K562 (cell line): ENCODE measurements around the gene LRRC1. TPM values are rescaled to one million over a fixed set of nuclear protein-coding genes. Genes with fewer than 3 reads are reported as not detected.

Experiments
- ATAC-seq: fragments of 200-7000 bp; cut with Tn5 transposase; 3 replicates; pipeline ENCODE4 v1.9.1; 2020; ENCODE audit warnings: moderate library complexity
- BruUV-seq: library from RNA; stranded (reverse); fragments of 400-500 nt; replicated peaks from 2 replicates; lab custom pipeline; 2021; lab: Mats Ljungman, UMichigan
- CTCF ChIA-PET: fragments of 300-600 bp; formaldehyde crosslinking; extraction: SDS; loops from one replicate; lab custom pipeline; 2021; ENCODE audit warnings: low intra/inter-chr PET ratio; lab: Yijun Ruan, JAX
- POLR2A ChIA-PET: fragments of 300-600, 350-650 bp; sonication (Branson Sonifier 250); formaldehyde crosslinking; extraction: SDS; loops from one replicate; lab custom pipeline; 2021; ENCODE audit warnings: antibody characterized with exemption, inconsistent platforms; lab: Yijun Ruan, JAX
- DNase-seq, 4 experiments: peaks; one replicate each; pipeline versions ENCODE4 v3.0.0 to v3.0.0-alpha.2; 2011 to 2018; ENCODE audit warnings: low spot score in 3 of 4, mixed read lengths in 3 of 4; ENCODE audit errors: extremely low read depth in 1 of 4
- FAIRE-seq: peaks from 2 replicates; lab custom pipeline; 2011; peaks lifted over from hg19 to GRCh38; lab: Jason Lieb, UNC
- H2AFZ ChIP-seq: 2 replicates; pipeline ENCODE4 v1.6.0; 2011; ENCODE audit warnings: low read depth, low read length, control low read depth, inconsistent platforms
- H3K27ac ChIP-seq: fragments of 200-600 bp; 3 replicates; pipeline ENCODE4 v1.8.0; 2011; ENCODE audit warnings: low read depth, mild to moderate bottlenecking, control low read depth, inconsistent platforms, low read length, moderate library complexity, mixed read lengths; ENCODE audit errors: extremely low read depth
- H3K27me3 ChIP-seq, 2 experiments: fragments of 300-600 bp in 1 of 2; 2 replicates in 1 of 2; 3 replicates in 1 of 2; pipeline versions ENCODE4 v1.6.0 to v1.8.0; 2011; ENCODE audit warnings: inconsistent platforms in 2 of 2, low read length in 2 of 2, mild to moderate bottlenecking in 1 of 2, mixed read lengths in 1 of 2, moderate library complexity in 1 of 2; ENCODE audit not compliant: control insufficient read depth in 2 of 2, insufficient read depth in 2 of 2
- H3K36me3 ChIP-seq: fragments of 300-600 bp; 3 replicates; pipeline ENCODE4 v1.8.0; 2011; ENCODE audit warnings: mild to moderate bottlenecking, low read length, inconsistent platforms; ENCODE audit not compliant: control insufficient read depth, insufficient read depth
- H3K4me1 ChIP-seq, 2 experiments: fragments of 200-600 bp in 1 of 2; replicated peaks in 1 of 2; 2 replicates in 1 of 2; 3 replicates in 1 of 2; pipeline versions ENCODE4 v1.5.1 to v1.8.0; 2011; ENCODE audit warnings: inconsistent platforms in 2 of 2, low read length in 2 of 2, mild to moderate bottlenecking in 1 of 2, mixed read lengths in 1 of 2, moderate library complexity in 1 of 2; ENCODE audit not compliant: control insufficient read depth in 2 of 2, insufficient read depth in 2 of 2
- H3K4me2 ChIP-seq: 2 replicates; pipeline ENCODE4 v1.6.1; 2011; ENCODE audit warnings: low read length, control low read depth, inconsistent platforms, mixed read lengths; ENCODE audit not compliant: insufficient read depth
- H3K4me3 ChIP-seq: fragments of 200-600 bp; sonication (generic), shearing (Covaris generic); 2 replicates; pipeline ENCODE4 v1.5.1; 2016; ENCODE audit warnings: control low read depth, inconsistent platforms
- H3K79me2 ChIP-seq: fragments of 200-600 bp; 3 replicates; pipeline ENCODE4 v1.8.0; 2011; ENCODE audit warnings: low read length, inconsistent platforms; ENCODE audit not compliant: control insufficient read depth, insufficient read depth
- H3K9ac ChIP-seq, 2 experiments: 2 replicates each; pipeline versions ENCODE4 v1.6.0 to v1.6.1; 2011; ENCODE audit warnings: low read depth in 2 of 2, low read length in 2 of 2, control low read depth in 1 of 2, inconsistent platforms in 1 of 2, mild to moderate bottlenecking in 1 of 2, mixed read lengths in 1 of 2; ENCODE audit not compliant: insufficient read depth in 1 of 2
- H3K9me1 ChIP-seq: one replicate; pipeline ENCODE4 v1.6.0; 2011; ENCODE audit warnings: inconsistent platforms, mild to moderate bottlenecking, low read length, moderate library complexity; ENCODE audit not compliant: control insufficient read depth, insufficient read depth
- H3K9me3 ChIP-seq: replicated peaks from 2 replicates; pipeline ENCODE4 v1.5.1; 2011; ENCODE audit warnings: low read depth, low read length, inconsistent platforms; ENCODE audit not compliant: control insufficient read depth, insufficient read depth
- H4K20me1 ChIP-seq: replicated peaks from 2 replicates; pipeline ENCODE4 v1.6.1; 2011; ENCODE audit warnings: low read length, inconsistent platforms, mixed read lengths; ENCODE audit not compliant: control insufficient read depth, insufficient read depth
- ETS1 ChIP-seq: conservative IDR thresholded peaks from 2 replicates; pipeline ENCODE4 v1.6.1; 2011; ENCODE audit warnings: low read depth, mild to moderate bottlenecking, low read length; ENCODE audit not compliant: control insufficient read depth
- GTF3C2 ChIP-seq: IDR thresholded peaks from 3 replicates; pipeline ENCODE4 v1.6.1; 2011; ENCODE audit warnings: borderline replicate concordance, mild to moderate bottlenecking, moderate library complexity; ENCODE audit not compliant: insufficient read length; ENCODE audit errors: extremely low read depth
- HNRNPL ChIP-seq: fragments of 200-400 bp; formaldehyde crosslinking; IDR thresholded peaks from 2 replicates; pipeline ENCODE4 v1.6.1; 2017; ENCODE audit warnings: low read depth, mild to moderate bottlenecking, low read length
- KAT7 ChIP-seq: sonication (generic); formaldehyde crosslinking; IDR thresholded peaks from 2 replicates; pipeline ENCODE4 v1.8.0; 2022; ENCODE audit warnings: missing genetic modification reagents, mild to moderate bottlenecking, borderline replicate concordance
- KDM1A ChIP-seq, 2 experiments: fragments of 450-650 bp; IDR thresholded peaks; 2 replicates each; pipeline ENCODE4 v1.6.1; 2016; ENCODE audit warnings: mild to moderate bottlenecking in 2 of 2
- MEIS2 ChIP-seq: fragments of 450-650 bp; IDR thresholded peaks from 2 replicates; pipeline ENCODE4 v1.6.1; 2014; ENCODE audit warnings: mild to moderate bottlenecking; ENCODE audit not compliant: partially characterized antibody
- MYBL2 ChIP-seq, 2 experiments: fragments of 450-650 bp in 1 of 2; sonication (generic) in 1 of 2; formaldehyde crosslinking in 1 of 2; IDR thresholded peaks; 2 replicates each; pipeline versions ENCODE4 v1.6.1 to v1.8.1; 2017 to 2022; ENCODE audit warnings: borderline replicate concordance in 1 of 2, inconsistent platforms in 1 of 2, low read depth in 1 of 2, mild to moderate bottlenecking in 1 of 2, missing genetic modification reagents in 1 of 2, moderate library complexity in 1 of 2
- PYGO2 ChIP-seq: fragments of 450-650 bp; IDR thresholded peaks from 2 replicates; pipeline ENCODE4 v1.6.1; 2016; ENCODE audit warnings: mild to moderate bottlenecking, missing genetic modification characterization, moderate library complexity, missing compliant biosample characterization
- ZNF124 ChIP-seq: sonication (generic); formaldehyde crosslinking; IDR thresholded peaks from 2 replicates; pipeline ENCODE4 v1.8.1; 2022; ENCODE audit warnings: missing genetic modification reagents
- ZNF140 ChIP-seq: fragments of 250-450 bp; sonication (Bioruptor Pico); IDR thresholded peaks from 2 replicates; pipeline ENCODE4 v1.8.0; 2021; ENCODE audit warnings: moderate library complexity, mild to moderate bottlenecking, inconsistent platforms
- ZNF212 ChIP-seq: fragments of 450-650 bp; formaldehyde crosslinking; IDR thresholded peaks from 2 replicates; pipeline ENCODE4 v1.4.0; 2020; ENCODE audit warnings: mild to moderate bottlenecking
- ZNF3 ChIP-seq: fragments of 250-450 bp; sonication (Bioruptor Pico); IDR thresholded peaks from 2 replicates; pipeline ENCODE4 v1.5.0; 2021; ENCODE audit warnings: mild to moderate bottlenecking, moderate library complexity
- ZNF436 ChIP-seq: fragments of 250-450, 450-650 bp; sonication (Bioruptor Pico); formaldehyde crosslinking; IDR thresholded peaks from 2 replicates; pipeline ENCODE4 v1.7.0; 2020; ENCODE audit warnings: mild to moderate bottlenecking
- ZNF609 ChIP-seq: sonication (generic); formaldehyde crosslinking; IDR thresholded peaks from 2 replicates; pipeline ENCODE4 v1.8.1; 2023; ENCODE audit warnings: missing genetic modification reagents, mild to moderate bottlenecking, borderline replicate concordance
- WGBS: fragments of 100-300 bp; shearing (Covaris generic); methylation state at CpG from one replicate; pipeline ENCODE4 v1.1.6; 2016; ENCODE audit warnings: low coverage, mixed read lengths; ENCODE audit not compliant: insufficient coverage; ENCODE audit errors: missing lambda C conversion rate; 5-methylcytosine and 5-hydroxymethylcytosine counted together
- in situ Hi-C: fragments of 300-500 bp; cut with MboI; formaldehyde crosslinking; loops from 4 replicates; pipeline ENCODE4 v1.15.0; 2018; ENCODE audit warnings: inconsistent platforms, mixed read lengths
- intact Hi-C: fragments of 100-400 bp; cut with micrococcal nuclease; formaldehyde crosslinking; loops from 2 replicates; pipeline ENCODE4 v1.14.2; 2022
- polyA plus RNA-seq, 8 experiments: library from polyadenylated mRNA; depleted of rRNA in 4 of 8; stranded (reverse) in 5 of 8; unstranded in 3 of 8; fragments of >200 nt; fragmentation: Nextera tagmentation in 2 of 8; fragmentation: Illumina TruSeq in 1 of 8; extraction: Ambion mirVana in 2 of 8; extraction: Trizol in 1 of 8; gene quantifications; 2 replicates each; pipeline versions ENCODE4 v1.2.1 to v1.2.3, GENCODE V29; 2011 to 2014; ENCODE audit warnings: inconsistent platforms in 1 of 8, missing spikeins in 1 of 8
- total RNA-seq, 7 experiments: library from RNA; depleted of rRNA in 6 of 7; stranded (reverse); fragments of >200 nt in 6 of 7; fragmentation: Illumina TruSeq in 2 of 7; extraction: Trizol in 2 of 7; gene quantifications; 2 replicates each; pipeline versions ENCODE4 v1.2.1 to v1.2.3, GENCODE V29; 2011 to 2021; ENCODE audit warnings: low replicate concordance in 1 of 7

Gene LRRC1
- total and polyA plus RNA-seq, 9 of the 15 experiments (the other 6 are each of a cell fraction or from before 2014, with no cell fraction given): not detected

- in situ Hi-C loops: no loop called here
- H3K9me3 ChIP-seq: no peaks in the 10 kb centered on the region
- no peaks in the 10 kb centered on the region for H3K36me3 ChIP-seq
- ChIA-PET POLR2A (no interaction called here), CTCF (no interaction called here)
- H3K9ac ChIP-seq: no peak overlapping the region
- H3K27ac ChIP-seq: no peak overlapping the region
- H3K4me2 ChIP-seq: no peak overlapping the region
- DNase-seq (no peak), FAIRE-seq (no peak), ATAC-seq (no peak)
- no peaks in the 10 kb centered on the region for H3K79me2 ChIP-seq
- intact Hi-C loops: no loop called here
- no peak overlapping the region for H3K4me3 ChIP-seq
- no peaks in the 10 kb centered on the region for H3K27me3 ChIP-seq
- BruUV-seq: no TSS peak
- no peaks in the 10 kb centered on the region for H3K4me1 ChIP-seq
- no peak overlapping the region for H2AFZ ChIP-seq
- no peaks in the 10 kb centered on the region for H4K20me1 ChIP-seq
- no peaks in the 10 kb centered on the region for H3K9me1 ChIP-seq
- WGBS: 2% methylated on average over 4 of the region's 4 CpGs
- TF ChIP-seq GTF3C2 (no peak), PYGO2 (tag) (no peak), ZNF212 (CRISPR knock-in tag) (no peak), MEIS2 (no peak), KDM1A (IDR thresholded peaks at IDR 0.05) (no peak), KAT7 (no peak), ZNF436 (CRISPR knock-in tag) (no peak), ZNF3 (CRISPR knock-in tag) (no peak), ETS1 (no peak), MYBL2 (IDR thresholded peaks at IDR 0.05; ENCODE audit: low read depth) (no peak), MYBL2 (CRISPR knock-in tag; IDR thresholded peaks at IDR 0.05; ENCODE audit: borderline replicate concordance) (no peak), ZNF124 (CRISPR knock-in tag) (no peak), ZNF609 (CRISPR knock-in tag) (no peak), ZNF140 (CRISPR knock-in tag) (no peak), HNRNPL (no peak)
These were observed 40.5 kb upstream of the LRRC1 start for GRCh38 chr6:53754330-53754729.
